GM12878 (cell line): ENCODE measurements around the gene FOXO3. TPM values are rescaled to one million over a fixed set of nuclear protein-coding genes. Genes with fewer than 3 reads are reported as not detected.

Experiments used
- ATF7 ChIP-seq: fragments of 450-650 bp; IDR thresholded peaks from 2 replicates; pipeline ENCODE4 v1.6.1; 2016; ENCODE audit warnings: low read depth, mild to moderate bottlenecking
- BACH1 ChIP-seq: fragments of 450-650 bp; IDR thresholded peaks from 2 replicates; pipeline ENCODE4 v1.6.1; 2017; ENCODE audit warnings: mild to moderate bottlenecking, borderline replicate concordance
- BCL11A ChIP-seq: IDR thresholded peaks from 2 replicates; pipeline ENCODE4 v1.6.1; 2011; ENCODE audit warnings: low read depth, low read length
- BMI1 ChIP-seq: fragments of 450-650 bp; IDR thresholded peaks from 2 replicates; pipeline ENCODE4 v1.6.1; 2016; ENCODE audit warnings: mild to moderate bottlenecking, moderate library complexity, borderline replicate concordance
- CREM ChIP-seq: IDR thresholded peaks from 2 replicates; pipeline ENCODE4 v1.6.1; 2014; ENCODE audit warnings: antibody characterized with exemption, low read depth
- E2F4 ChIP-seq: IDR thresholded peaks from 2 replicates; pipeline ENCODE4 v1.6.1; 2012; ENCODE audit warnings: low read depth, low read length, improper control_type of control experiment
- GATAD2B ChIP-seq: fragments of 450-650 bp; conservative IDR thresholded peaks from 2 replicates; pipeline ENCODE4 v1.6.1; 2017; ENCODE audit warnings: low read depth, mild to moderate bottlenecking, moderate library complexity
- IKZF1 ChIP-seq: fragments of 450-650 bp; conservative IDR thresholded peaks from 2 replicates; pipeline ENCODE4 v1.6.1; 2017; ENCODE audit warnings: antibody characterized with exemption, mild to moderate bottlenecking
- IKZF2 ChIP-seq, 2 experiments: fragments of 450-650 bp; IDR thresholded peaks; 2 replicates each; pipeline ENCODE4 v1.6.1; 2017; ENCODE audit warnings: mild to moderate bottlenecking in 2 of 2, moderate library complexity in 2 of 2
- KLF5 ChIP-seq: fragments of 450-650 bp; IDR thresholded peaks from 2 replicates; pipeline ENCODE4 v1.6.1; 2014; ENCODE audit warnings: mild to moderate bottlenecking; ENCODE audit not compliant: partially characterized antibody
- MEF2A ChIP-seq: IDR thresholded peaks from 2 replicates; pipeline ENCODE4 v1.6.1; 2011; ENCODE audit warnings: low read depth, mild to moderate bottlenecking, low read length, moderate library complexity; ENCODE audit not compliant: insufficient read depth
- MTA3 ChIP-seq: IDR thresholded peaks from 2 replicates; pipeline ENCODE4 v1.6.1; 2012; ENCODE audit warnings: low read length, inconsistent platforms, borderline replicate concordance
- NR2F1 ChIP-seq: fragments of 450-650 bp; conservative IDR thresholded peaks from 2 replicates; pipeline ENCODE4 v1.6.1; 2017; ENCODE audit warnings: mild to moderate bottlenecking
- PAX8 ChIP-seq: fragments of 450-650 bp; IDR thresholded peaks from 2 replicates; pipeline ENCODE4 v1.6.1; 2017; ENCODE audit warnings: mild to moderate bottlenecking, moderate library complexity
- POLR2AphosphoS5 ChIP-seq: IDR thresholded peaks from 2 replicates; pipeline ENCODE4 v1.6.1; 2011; ENCODE audit warnings: mild to moderate bottlenecking, low read length, inconsistent platforms
- RAD51 ChIP-seq: fragments of 450-650 bp; IDR thresholded peaks from 2 replicates; pipeline ENCODE4 v1.6.1; 2016; ENCODE audit warnings: moderate library complexity, mild to moderate bottlenecking, inconsistent platforms
- SIX5 ChIP-seq: IDR thresholded peaks from 2 replicates; pipeline ENCODE4 v1.6.1; 2011; ENCODE audit warnings: mild to moderate bottlenecking, low read depth, low read length, moderate library complexity; ENCODE audit not compliant: severe bottlenecking
- STAT3 ChIP-seq: IDR thresholded peaks from 2 replicates; pipeline ENCODE4 v1.6.1; 2011; ENCODE audit warnings: low read depth, low read length, improper control_type of control experiment
- TCF3 ChIP-seq: IDR thresholded peaks from 2 replicates; pipeline ENCODE4 v1.6.1; 2012; ENCODE audit warnings: low read depth, mild to moderate bottlenecking, low read length, borderline replicate concordance; ENCODE audit not compliant: insufficient read depth
- USF1 ChIP-seq: IDR thresholded peaks from 2 replicates; pipeline ENCODE4 v1.6.1; 2011; ENCODE audit warnings: borderline replicate concordance, low read depth, mild to moderate bottlenecking, moderate library complexity, mixed read lengths, low read length; ENCODE audit not compliant: insufficient read depth; ENCODE audit errors: extremely low read length
- YY1 ChIP-seq: IDR thresholded peaks from 2 replicates; pipeline ENCODE4 v1.6.1; 2011; ENCODE audit warnings: low read depth, mild to moderate bottlenecking, low read length
- ZBTB4 ChIP-seq: fragments of 450-650 bp; formaldehyde crosslinking; IDR thresholded peaks from 2 replicates; pipeline ENCODE4 v1.4.0; 2022; ENCODE audit warnings: mild to moderate bottlenecking, moderate library complexity
- ZNF24 ChIP-seq: fragments of 450-650 bp; IDR thresholded peaks from 2 replicates; pipeline ENCODE4 v1.6.1; 2017; ENCODE audit warnings: antibody characterized with exemption, mild to moderate bottlenecking
- ZNF384 ChIP-seq: IDR thresholded peaks from 2 replicates; pipeline ENCODE4 v1.6.1; 2012; ENCODE audit warnings: low read depth, mild to moderate bottlenecking, low read length, improper control_type of control experiment, borderline replicate concordance
- ZSCAN29 ChIP-seq: fragments of 450-650 bp; IDR thresholded peaks from 2 replicates; pipeline ENCODE4 v1.6.1; 2017; ENCODE audit warnings: mild to moderate bottlenecking, moderate library complexity
- polyA plus RNA-seq, 11 experiments: library from polyadenylated mRNA; depleted of rRNA in 4 of 11; unstranded in 6 of 11; stranded (reverse) in 5 of 11; fragments of >200 nt; fragmentation: Nextera tagmentation in 4 of 11; fragmentation: Illumina TruSeq in 1 of 11; extraction: Ambion mirVana in 4 of 11; extraction: Trizol in 1 of 11; gene quantifications; 1 replicate in 1 of 11; 2 replicates in 10 of 11; pipeline versions ENCODE4 v1.2.1 to v1.2.3, GENCODE V29; 2011 to 2016; ENCODE audit warnings: inconsistent platforms in 2 of 11, missing spikeins in 2 of 11, low read depth in 1 of 11
- total RNA-seq, 4 experiments: library from RNA; depleted of rRNA in 3 of 4; stranded (reverse); fragments of >200 nt in 3 of 4; fragmentation: Illumina TruSeq in 1 of 4; extraction: Trizol in 1 of 4; gene quantifications; 2 replicates each; pipeline versions ENCODE4 v1.2.1 to v1.2.3, GENCODE V29; 2013 to 2021

The FOXO3 gene
- total and polyA plus RNA-seq, 10 of the 15 experiments (the other 5 are each of a cell fraction or from before 2014, with no cell fraction given): 0.82 to 4.5 (median 1.7) TPM

GRCh38 chr6:108564178-108564577 is 3.5 kb downstream of the FOXO3 start (continued):
- TF ChIP-seq E2F4 (no peak), ZSCAN29 (no peak), IKZF2 (IDR thresholded peaks at IDR 0.05) (peak; percentile 99 to 100), KLF5 (no peak), MEF2A (peak; percentile 94), POLR2AphosphoS5 (no peak), SIX5 (no peak), ZNF384 (no peak), MTA3 (peak; percentile 98), IKZF1 (peak; percentile 98), ZNF24 (peak; percentile 70), GATAD2B (peak; percentile 89), USF1 (no peak), CREM (peak; percentile 91), ATF7 (peak; percentile 65), RAD51 (peak; percentile 54), BACH1 (peak; percentile 87), NR2F1 (peak; percentile 92), YY1 (no peak), ZBTB4 (CRISPR knock-in tag) (peak; percentile 40; the same call in 1 of the 2 replicates), STAT3 (peak; percentile 90), BMI1 (peak; percentile 74; the same call in 1 of the 2 replicates), BCL11A (peak; percentile 99), PAX8 (no peak), TCF3 (peak; percentile 46; the same call in 1 of the 2 replicates)
